ENCODE measurements around the gene RBM38.

Gene RBM38

DNA sequence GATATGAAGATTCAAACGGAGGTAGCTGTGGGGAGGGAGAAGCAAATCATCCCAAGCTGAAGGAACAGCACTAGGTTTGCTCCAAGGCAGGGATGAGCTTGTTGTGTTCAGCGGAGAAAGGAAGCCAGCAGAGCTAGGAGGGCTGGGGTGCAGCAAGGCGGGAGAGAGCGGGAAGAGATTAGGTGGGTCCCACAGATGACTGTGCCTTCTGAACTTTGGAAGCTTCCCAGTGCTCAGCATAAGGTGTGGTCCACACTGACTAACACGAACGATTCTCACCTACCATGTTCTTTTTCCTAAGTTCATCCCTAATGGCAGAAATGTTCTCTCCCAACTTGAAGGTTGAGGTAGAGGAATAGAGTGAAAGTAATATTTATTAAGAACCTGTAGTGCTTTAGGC is 38.9 kb upstream of the RBM38 start:
- no peaks in the 10 kb centered on the region for H3F3A ChIP-seq (ENCODE audit: low read depth)
- H3K27me3 ChIP-seq (ENCODE audit: insufficient read depth, low read length, poor library complexity, severe bottlenecking): no peaks in the 10 kb centered on the region
- no peaks in the 10 kb centered on the region for H3K9me3 ChIP-seq (ENCODE audit: insufficient read depth, low read depth, low read length)
- H3K9me2 ChIP-seq (replicated peaks; ENCODE audit: low read depth, low read length): no peaks in the 10 kb centered on the region
- H3K4me2 ChIP-seq (ENCODE audit: low read depth, low read length, poor library complexity, severe bottlenecking): peak overlapping the region; percentile 98
- peaks cover 14% of the 10 kb centered on the region; the same call in 1 of the 2 replicates for H3K36me3 ChIP-seq (ENCODE audit: insufficient read depth, low read length)
- H3K9ac ChIP-seq (ENCODE audit: low read depth, low read length, poor library complexity, severe bottlenecking): peak overlapping the region; percentile 94
- no peak for TF ChIP-seq EZH2phosphoT487 (IDR thresholded peaks at IDR 0.05; ENCODE audit: borderline replicate concordance)
- no peak for TF ChIP-seq CTCF (conservative IDR thresholded peaks at IDR 0.05; ENCODE audit: low read length)
- no peak overlapping the region for H2AFZ ChIP-seq (ENCODE audit: low read length)
- H4K20me1 ChIP-seq (ENCODE audit: insufficient read depth, low read length, poor library complexity, severe bottlenecking): peaks cover 47% of the 10 kb centered on the region
- peak overlapping the region; percentile 92 for H3K4me3 ChIP-seq (ENCODE audit: low read length, poor library complexity, severe bottlenecking)
- peaks cover 18% of the 10 kb centered on the region for H3K4me1 ChIP-seq (ENCODE audit: insufficient read depth, low read length, poor library complexity, severe bottlenecking)
- H3K79me2 ChIP-seq (ENCODE audit: insufficient read depth, low read length): peaks cover 41% of the 10 kb centered on the region

GRCh38 chr20:57353351-57353750 is 37.8 kb upstream of the RBM38 start:
- H3K9me3 ChIP-seq (ENCODE audit: insufficient read depth, low read depth, low read length): no peaks in the 10 kb centered on the region
- no peaks in the 10 kb centered on the region for H3K27me3 ChIP-seq (ENCODE audit: insufficient read depth, low read length, poor library complexity, severe bottlenecking)
- peaks cover 41% of the 10 kb centered on the region for H3K79me2 ChIP-seq (ENCODE audit: insufficient read depth, low read length)
- H3K4me1 ChIP-seq (ENCODE audit: insufficient read depth, low read length, poor library complexity, severe bottlenecking): peaks cover 18% of the 10 kb centered on the region
- no peak overlapping the region for H2AFZ ChIP-seq (ENCODE audit: low read length)
- H4K20me1 ChIP-seq (ENCODE audit: insufficient read depth, low read length, poor library complexity, severe bottlenecking): peaks cover 47% of the 10 kb centered on the region
- peak overlapping the region; percentile 92 for H3K4me3 ChIP-seq (ENCODE audit: low read length, poor library complexity, severe bottlenecking)
- H3K9ac ChIP-seq (ENCODE audit: low read depth, low read length, poor library complexity, severe bottlenecking): peak overlapping the region; percentile 94
- no peaks in the 10 kb centered on the region for H3K9me2 ChIP-seq (replicated peaks; ENCODE audit: low read depth, low read length)
- TF ChIP-seq EZH2phosphoT487 (IDR thresholded peaks at IDR 0.05; ENCODE audit: borderline replicate concordance): no peak
- TF ChIP-seq CTCF (conservative IDR thresholded peaks at IDR 0.05; ENCODE audit: low read length): 0 out of 2 replicates have a peak, but pooled peaks have one; percentile 23
- no peaks in the 10 kb centered on the region for H3F3A ChIP-seq (ENCODE audit: low read depth)
- H3K36me3 ChIP-seq (ENCODE audit: insufficient read depth, low read length): peaks cover 14% of the 10 kb centered on the region; the same call in 1 of the 2 replicates
- H3K4me2 ChIP-seq (ENCODE audit: low read depth, low read length, poor library complexity, severe bottlenecking): peak overlapping the region; percentile 98

- no peak overlapping the region for H3K4me2 ChIP-seq (ENCODE audit: low read depth, low read length, poor library complexity, severe bottlenecking)
- H2AFZ ChIP-seq (ENCODE audit: low read length): no peak overlapping the region
- H3K27me3 ChIP-seq (ENCODE audit: insufficient read depth, low read length, poor library complexity, severe bottlenecking): no peaks in the 10 kb centered on the region
- H3K4me1 ChIP-seq (ENCODE audit: insufficient read depth, low read length, poor library complexity, severe bottlenecking): no peaks in the 10 kb centered on the region
- no peaks in the 10 kb centered on the region for H3K9me3 ChIP-seq (ENCODE audit: insufficient read depth, low read depth, low read length)
- H3K9ac ChIP-seq (ENCODE audit: low read depth, low read length, poor library complexity, severe bottlenecking): no peak overlapping the region
- no peaks in the 10 kb centered on the region for H3F3A ChIP-seq (ENCODE audit: low read depth)
- H3K79me2 ChIP-seq (ENCODE audit: insufficient read depth, low read length): peaks cover 4% of the 10 kb centered on the region; the same call in 1 of the 2 replicates
- no peaks in the 10 kb centered on the region for H3K9me2 ChIP-seq (replicated peaks; ENCODE audit: low read depth, low read length)
- H4K20me1 ChIP-seq (ENCODE audit: insufficient read depth, low read length, poor library complexity, severe bottlenecking): peaks cover under 1% of the 10 kb centered on the region
- H3K4me3 ChIP-seq (ENCODE audit: low read length, poor library complexity, severe bottlenecking): no peak overlapping the region
- TF ChIP-seq EZH2phosphoT487 (IDR thresholded peaks at IDR 0.05; ENCODE audit: borderline replicate concordance): no peak
- no peak for TF ChIP-seq CTCF (conservative IDR thresholded peaks at IDR 0.05; ENCODE audit: low read length)
- peaks cover 41% of the 10 kb centered on the region for H3K36me3 ChIP-seq (ENCODE audit: insufficient read depth, low read length)
These were observed 29.7 kb upstream of the RBM38 start for GRCh38 chr20:57361517-57361916.
